Bronchial epithelial cell (primary cell): ENCODE data around the gene TFE3. TPM values are rescaled to one million over a fixed set of nuclear protein-coding genes. Genes with fewer than 3 reads are reported as not detected.

ENCODE experiments used
- DNase-seq: peaks from one replicate; pipeline ENCODE4 v3.0.0-alpha.2; 2010; ENCODE audit warnings: low read depth
- FAIRE-seq: peaks from 2 replicates; lab custom pipeline; 2011; peaks lifted over from hg19 to GRCh38; lab: Jason Lieb, UNC
- H3K27me3 ChIP-seq: 2 replicates; pipeline ENCODE4 v1.5.1; 2011; ENCODE audit warnings: low read length; ENCODE audit not compliant: control insufficient read depth, insufficient read depth
- H3K36me3 ChIP-seq: 2 replicates; pipeline ENCODE4 v1.5.1; 2011; ENCODE audit warnings: low read length; ENCODE audit not compliant: control insufficient read depth, insufficient read depth
- H3K4me3 ChIP-seq: 2 replicates; pipeline ENCODE4 v1.5.1; 2011; ENCODE audit warnings: mild to moderate bottlenecking, low read depth, low read length, control low read depth
- CTCF ChIP-seq: IDR thresholded peaks from 2 replicates; pipeline ENCODE4 v1.5.1; 2011; ENCODE audit warnings: mild to moderate bottlenecking, moderate library complexity, low read length, control low read depth, inconsistent platforms; ENCODE audit not compliant: insufficient read depth, severe bottlenecking
- total RNA-seq: library from RNA; depleted of rRNA; stranded (reverse); fragments of >200 nt; gene quantifications from 2 replicates; pipeline ENCODE4 v1.2.1, GENCODE V29; 2014

TFE3 gene
- total RNA-seq, 1 donor from 2014 or later = 8.7 TPM

GRCh38 chrX:49029876-49030275, 13.3 kb downstream of the TFE3 start:
- FAIRE-seq (no peak), DNase-seq (peak; percentile 72)
- no peak for TF ChIP-seq CTCF
- H3K36me3 ChIP-seq = peaks cover 14% of the 10 kb centered on the region
- no peak overlapping the region for H3K4me3 ChIP-seq
- H3K27me3 ChIP-seq = no peaks in the 10 kb centered on the region

- no peak for TF ChIP-seq CTCF
- DNase-seq (no peak), FAIRE-seq (no peak)
- Histone ChIP-seq H3K36me3 (peaks cover 2% of the 10 kb centered on the region), H3K27me3 (no peaks in the 10 kb centered on the region), H3K4me3 (no peak overlapping the region)
These were observed 23.4 kb downstream of the TFE3 start for GRCh38 chrX:49019599-49020249.

GRCh38 chrX:49019050-49019449, 24.1 kb downstream of the TFE3 start:
- H3K36me3 ChIP-seq = no peaks in the 10 kb centered on the region
- no peak for TF ChIP-seq CTCF
- no peak for FAIRE-seq
- DNase-seq = no peak
- no peak overlapping the region for H3K4me3 ChIP-seq
- no peaks in the 10 kb centered on the region for H3K27me3 ChIP-seq

- FAIRE-seq = no peak
- Histone ChIP-seq H3K27me3 (no peaks in the 10 kb centered on the region), H3K4me3 (no peak overlapping the region), H3K36me3 (peaks cover 5% of the 10 kb centered on the region)
- DNase-seq = peak; percentile 1
- no peak for TF ChIP-seq CTCF
These were observed 39.5 kb downstream of the TFE3 start for GRCh38 chrX:49003696-49004095.

- Histone ChIP-seq H3K27me3 (no peaks in the 10 kb centered on the region), H3K36me3 (peaks cover 6% of the 10 kb centered on the region), H3K4me3 (peak within 1 kb of the TSS; percentile 72)
- FAIRE-seq (no peak), DNase-seq (peak; percentile 60)
- TF ChIP-seq CTCF = no peak
These were observed 40.8 kb downstream of the TFE3 start, which contains the start of gene GRIPAP1 for GRCh38 chrX:49002091-49002935. TSS of gene GRIPAP1 (minus strand) at chrX:49002264. CDS start at chrX:49002229, 35 bp downstream.
